Suppressor macrophage treated with lipopolysaccharide for 4 hours (primary cell): Measurements from ENCODE around the gene ICOS.
A peak's percentile ranks its signal among the peaks of the same experiment; 100 is the strongest.
"Not testable (repeated sequence)": the region's sequence is repeated elsewhere in the genome, so short reads cannot be mapped to it uniquely, and the experiment has no call there.

Experiments
- DNase-seq: peaks from one replicate; pipeline ENCODE4 v3.0.0-alpha.2; 2020

The ICOS gene

GRCh38 chr2:203983064-203983715 lies 46.6 kb downstream of the ICOS start:
- no peak for DNase-seq

GRCh38 chr2:203985978-203986377 lies 49.4 kb downstream of the ICOS start:
- DNase-seq: not testable (repeated sequence)

GRCh38 chr2:203987959-203988358 lies 51.4 kb downstream of the ICOS start:
- DNase-seq: no peak

- peak; percentile 63 for DNase-seq
Observed at GRCh38 chr2:203988500-203989260, 52.1 kb downstream of the ICOS start.

- peak; percentile 82 for DNase-seq
Observed at GRCh38 chr2:203989521-203989920, 53.0 kb downstream of the ICOS start.

GRCh38 chr2:203992509-203992908 lies 55.9 kb downstream of the ICOS start:
- DNase-seq: no peak

GRCh38 chr2:203993011-203993410 lies 56.4 kb downstream of the ICOS start:
- no peak for DNase-seq

GRCh38 chr2:203993560-203993959 lies 57.0 kb downstream of the ICOS start:
- DNase-seq: no peak

GRCh38 chr2:203994735-203995134 lies 58.2 kb downstream of the ICOS start:
- no peak for DNase-seq

- DNase-seq: no peak
Observed at GRCh38 chr2:203996692-203997091, 60.1 kb downstream of the ICOS start.

- peak; percentile 9 for DNase-seq
Observed at GRCh38 chr2:203997481-203997880, 60.9 kb downstream of the ICOS start.

GRCh38 chr2:203997980-203998809 lies 61.6 kb downstream of the ICOS start:
- DNase-seq: peak; percentile 70

- no peak for DNase-seq
Observed at GRCh38 chr2:203999835-204000234, 63.3 kb downstream of the ICOS start.

- DNase-seq: no peak
Observed at GRCh38 chr2:204000446-204000845, 63.9 kb downstream of the ICOS start.

GRCh38 chr2:204003276-204003990 lies 66.9 kb downstream of the ICOS start:
- no peak for DNase-seq

GRCh38 chr2:204004912-204005311 lies 68.3 kb downstream of the ICOS start:
- no peak for DNase-seq

- DNase-seq: no peak
Observed at GRCh38 chr2:204005940-204006721, 69.6 kb downstream of the ICOS start.

GRCh38 chr2:204008352-204008751 lies 71.8 kb downstream of the ICOS start:
- DNase-seq: no peak

- peak; percentile 31 for DNase-seq
Observed at GRCh38 chr2:204010628-204011560, 74.3 kb downstream of the ICOS start.
